Measurements from ENCODE around the gene TMEM203.
"Not testable (repeated sequence)": the region's sequence is repeated elsewhere in the genome, so short reads cannot be mapped to it uniquely, and the experiment has no call there.

DNA sequence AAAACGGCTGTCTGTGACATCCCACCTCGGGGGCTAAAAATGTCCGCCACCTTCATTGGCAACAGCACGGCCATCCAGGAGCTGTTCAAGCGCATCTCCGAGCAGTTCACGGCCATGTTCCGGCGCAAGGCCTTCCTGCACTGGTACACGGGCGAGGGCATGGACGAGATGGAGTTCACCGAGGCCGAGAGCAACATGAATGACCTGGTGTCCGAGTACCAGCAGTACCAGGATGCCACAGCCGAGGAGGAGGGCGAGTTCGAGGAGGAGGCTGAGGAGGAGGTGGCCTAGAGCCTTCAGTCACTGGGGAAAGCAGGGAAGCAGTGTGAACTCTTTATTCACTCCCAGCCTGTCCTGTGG, 37.8 kb upstream of the TMEM203 start:
- TF ChIP-seq FOXP1 (CRISPR knock-in tag; IDR thresholded peaks at IDR 0.05; ENCODE audit: borderline replicate concordance); ESRRA (CRISPR knock-in tag; IDR thresholded peaks at IDR 0.05; ENCODE audit: borderline replicate concordance); ZNF121 (CRISPR knock-in tag; IDR thresholded peaks at IDR 0.05); RELA (CRISPR knock-in tag; IDR thresholded peaks at IDR 0.05; ENCODE audit: borderline replicate concordance); CBFB (CRISPR knock-in tag; IDR thresholded peaks at IDR 0.05; ENCODE audit: low read depth); NFYB (CRISPR knock-in tag; conservative IDR thresholded peaks at IDR 0.05; ENCODE audit: low read depth); NR1H2 (CRISPR knock-in tag; IDR thresholded peaks at IDR 0.05): not testable (repeated sequence)
- TF ChIP-seq, protein P1, sequence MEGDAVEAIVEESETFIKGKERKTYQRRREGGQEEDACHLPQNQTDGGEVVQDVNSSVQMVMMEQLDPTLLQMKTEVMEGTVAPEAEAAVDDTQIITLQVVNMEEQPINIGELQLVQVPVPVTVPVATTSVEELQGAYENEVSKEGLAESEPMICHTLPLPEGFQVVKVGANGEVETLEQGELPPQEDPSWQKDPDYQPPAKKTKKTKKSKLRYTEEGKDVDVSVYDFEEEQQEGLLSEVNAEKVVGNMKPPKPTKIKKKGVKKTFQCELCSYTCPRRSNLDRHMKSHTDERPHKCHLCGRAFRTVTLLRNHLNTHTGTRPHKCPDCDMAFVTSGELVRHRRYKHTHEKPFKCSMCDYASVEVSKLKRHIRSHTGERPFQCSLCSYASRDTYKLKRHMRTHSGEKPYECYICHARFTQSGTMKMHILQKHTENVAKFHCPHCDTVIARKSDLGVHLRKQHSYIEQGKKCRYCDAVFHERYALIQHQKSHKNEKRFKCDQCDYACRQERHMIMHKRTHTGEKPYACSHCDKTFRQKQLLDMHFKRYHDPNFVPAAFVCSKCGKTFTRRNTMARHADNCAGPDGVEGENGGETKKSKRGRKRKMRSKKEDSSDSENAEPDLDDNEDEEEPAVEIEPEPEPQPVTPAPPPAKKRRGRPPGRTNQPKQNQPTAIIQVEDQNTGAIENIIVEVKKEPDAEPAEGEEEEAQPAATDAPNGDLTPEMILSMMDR (IDR thresholded peaks at IDR 0.05), result not testable (repeated sequence)
- TF ChIP-seq, protein P2, sequence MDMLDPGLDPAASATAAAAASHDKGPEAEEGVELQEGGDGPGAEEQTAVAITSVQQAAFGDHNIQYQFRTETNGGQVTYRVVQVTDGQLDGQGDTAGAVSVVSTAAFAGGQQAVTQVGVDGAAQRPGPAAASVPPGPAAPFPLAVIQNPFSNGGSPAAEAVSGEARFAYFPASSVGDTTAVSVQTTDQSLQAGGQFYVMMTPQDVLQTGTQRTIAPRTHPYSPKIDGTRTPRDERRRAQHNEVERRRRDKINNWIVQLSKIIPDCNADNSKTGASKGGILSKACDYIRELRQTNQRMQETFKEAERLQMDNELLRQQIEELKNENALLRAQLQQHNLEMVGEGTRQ (CRISPR knock-in tag; IDR thresholded peaks at IDR 0.05), result not testable (repeated sequence)
- TF ChIP-seq, protein P3, sequence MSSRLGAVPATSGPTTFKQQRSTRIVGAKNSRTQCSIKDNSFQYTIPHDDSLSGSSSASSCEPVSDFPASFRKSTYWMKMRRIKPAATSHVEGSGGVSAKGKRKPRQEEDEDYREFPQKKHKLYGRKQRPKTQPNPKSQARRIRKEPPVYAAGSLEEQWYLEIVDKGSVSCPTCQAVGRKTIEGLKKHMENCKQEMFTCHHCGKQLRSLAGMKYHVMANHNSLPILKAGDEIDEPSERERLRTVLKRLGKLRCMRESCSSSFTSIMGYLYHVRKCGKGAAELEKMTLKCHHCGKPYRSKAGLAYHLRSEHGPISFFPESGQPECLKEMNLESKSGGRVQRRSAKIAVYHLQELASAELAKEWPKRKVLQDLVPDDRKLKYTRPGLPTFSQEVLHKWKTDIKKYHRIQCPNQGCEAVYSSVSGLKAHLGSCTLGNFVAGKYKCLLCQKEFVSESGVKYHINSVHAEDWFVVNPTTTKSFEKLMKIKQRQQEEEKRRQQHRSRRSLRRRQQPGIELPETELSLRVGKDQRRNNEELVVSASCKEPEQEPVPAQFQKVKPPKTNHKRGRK (CRISPR knock-in tag; IDR thresholded peaks at IDR 0.05; ENCODE audit: borderline replicate concordance), result not testable (repeated sequence)

Data from WTC11 (cell line).